GM12873 (cell line): ENCODE results near the gene RABGAP1.

Source experiments
- CTCF ChIP-seq: IDR thresholded peaks from 2 replicates; pipeline ENCODE4 v1.5.1; 2012; ENCODE audit warnings: low read depth, mild to moderate bottlenecking, moderate library complexity, low read length, control low read depth; ENCODE audit not compliant: insufficient read depth; ENCODE audit errors: missing control alignments

Gene RABGAP1

GRCh38 chr9:123040801-123041200 is 100.0 kb downstream of the RABGAP1 start:
- TF ChIP-seq CTCF: no peak

- TF ChIP-seq CTCF: no peak
Observed at GRCh38 chr9:123041489-123041888, 100.7 kb downstream of the RABGAP1 start.

GRCh38 chr9:123043081-123043939 is 102.5 kb downstream of the RABGAP1 start:
- no peak for TF ChIP-seq CTCF

- TF ChIP-seq CTCF: no peak
Observed at GRCh38 chr9:123044586-123044985, 103.8 kb downstream of the RABGAP1 start.

- no peak for TF ChIP-seq CTCF
Observed at GRCh38 chr9:123046406-123047195, 105.8 kb downstream of the RABGAP1 start.

GRCh38 chr9:123048748-123049147 is 107.9 kb downstream of the RABGAP1 start:
- TF ChIP-seq CTCF: no peak

- no peak for TF ChIP-seq CTCF
Observed at GRCh38 chr9:123049589-123050222, 108.9 kb downstream of the RABGAP1 start.
